BE2C (cell line): Measurements from ENCODE around the gene KTN1.

Experiments
- DNase-seq: peaks from one replicate; pipeline ENCODE4 v3.0.0-alpha.2; 2020
- H3K27me3 ChIP-seq: fragments of 250-450 bp; sonication (Bioruptor Pico); 2 replicates; pipeline ENCODE4 v1.5.1; 2020; ENCODE audit warnings: mild to moderate bottlenecking
- H3K36me3 ChIP-seq: fragments of 250-450 bp; sonication (Bioruptor Pico); 2 replicates; pipeline ENCODE4 v1.5.1; 2020; ENCODE audit warnings: mild to moderate bottlenecking
- H3K4me1 ChIP-seq: fragments of 250-450 bp; sonication (Bioruptor Pico); 2 replicates; pipeline ENCODE4 v1.5.1; 2020
- H3K4me3 ChIP-seq: 2 replicates; pipeline ENCODE4 v1.5.1; 2011; ENCODE audit warnings: low read depth, low read length
- H3K9me3 ChIP-seq: fragments of 250-450 bp; sonication (Bioruptor Pico); 2 replicates; pipeline ENCODE4 v1.5.1; 2020
- TF ChIP-seq, protein P1 (sequence below): IDR thresholded peaks from 2 replicates; pipeline ENCODE4 v1.5.1; 2012; ENCODE audit warnings: mild to moderate bottlenecking, low read depth, low read length

KTN1 gene

GRCh38 chr14:55535516-55536203 is 44.3 kb upstream of the KTN1 start:
- no peaks in the 10 kb centered on the region for H3K36me3 ChIP-seq
- peaks cover 6% of the 10 kb centered on the region for H3K4me1 ChIP-seq
- H3K4me3 ChIP-seq: no peak overlapping the region
- TF ChIP-seq, protein P1, sequence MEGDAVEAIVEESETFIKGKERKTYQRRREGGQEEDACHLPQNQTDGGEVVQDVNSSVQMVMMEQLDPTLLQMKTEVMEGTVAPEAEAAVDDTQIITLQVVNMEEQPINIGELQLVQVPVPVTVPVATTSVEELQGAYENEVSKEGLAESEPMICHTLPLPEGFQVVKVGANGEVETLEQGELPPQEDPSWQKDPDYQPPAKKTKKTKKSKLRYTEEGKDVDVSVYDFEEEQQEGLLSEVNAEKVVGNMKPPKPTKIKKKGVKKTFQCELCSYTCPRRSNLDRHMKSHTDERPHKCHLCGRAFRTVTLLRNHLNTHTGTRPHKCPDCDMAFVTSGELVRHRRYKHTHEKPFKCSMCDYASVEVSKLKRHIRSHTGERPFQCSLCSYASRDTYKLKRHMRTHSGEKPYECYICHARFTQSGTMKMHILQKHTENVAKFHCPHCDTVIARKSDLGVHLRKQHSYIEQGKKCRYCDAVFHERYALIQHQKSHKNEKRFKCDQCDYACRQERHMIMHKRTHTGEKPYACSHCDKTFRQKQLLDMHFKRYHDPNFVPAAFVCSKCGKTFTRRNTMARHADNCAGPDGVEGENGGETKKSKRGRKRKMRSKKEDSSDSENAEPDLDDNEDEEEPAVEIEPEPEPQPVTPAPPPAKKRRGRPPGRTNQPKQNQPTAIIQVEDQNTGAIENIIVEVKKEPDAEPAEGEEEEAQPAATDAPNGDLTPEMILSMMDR: no peak
- H3K9me3 ChIP-seq: no peaks in the 10 kb centered on the region
- no peaks in the 10 kb centered on the region for H3K27me3 ChIP-seq
- no peak for DNase-seq

GRCh38 chr14:55536204-55536708 is 43.8 kb upstream of the KTN1 start:
- Histone ChIP-seq H3K27me3 (no peaks in the 10 kb centered on the region), H3K4me3 (no peak overlapping the region), H3K36me3 (no peaks in the 10 kb centered on the region), H3K4me1 (peaks cover 12% of the 10 kb centered on the region), H3K9me3 (no peaks in the 10 kb centered on the region)
- TF ChIP-seq, protein P1: no peak
- no peak for DNase-seq

DNA sequence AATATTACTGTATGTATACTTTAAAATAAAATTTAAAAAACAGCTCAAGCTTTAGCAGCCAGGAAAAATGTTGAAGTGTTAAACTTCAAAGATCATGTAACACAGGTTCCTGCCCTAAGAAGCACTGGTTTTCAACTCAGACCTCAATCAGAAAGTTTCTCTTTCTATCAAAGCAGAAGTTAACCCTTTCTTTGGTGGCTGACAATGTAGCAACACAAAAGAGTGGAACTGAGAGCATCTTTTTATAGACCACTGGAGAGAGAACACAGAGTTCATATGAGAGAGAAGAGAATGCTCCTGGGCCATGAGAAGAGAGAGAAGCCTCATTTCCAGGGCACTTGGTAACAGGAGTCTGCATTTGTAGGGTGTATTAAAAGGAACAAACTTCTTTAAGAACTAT is 42.2 kb upstream of the KTN1 start:
- Histone ChIP-seq H3K36me3 (no peaks in the 10 kb centered on the region), H3K27me3 (no peaks in the 10 kb centered on the region), H3K4me3 (no peak overlapping the region), H3K4me1 (peaks cover 17% of the 10 kb centered on the region), H3K9me3 (no peaks in the 10 kb centered on the region)
- no peak for DNase-seq
- TF ChIP-seq, protein P1: no peak

DNA sequence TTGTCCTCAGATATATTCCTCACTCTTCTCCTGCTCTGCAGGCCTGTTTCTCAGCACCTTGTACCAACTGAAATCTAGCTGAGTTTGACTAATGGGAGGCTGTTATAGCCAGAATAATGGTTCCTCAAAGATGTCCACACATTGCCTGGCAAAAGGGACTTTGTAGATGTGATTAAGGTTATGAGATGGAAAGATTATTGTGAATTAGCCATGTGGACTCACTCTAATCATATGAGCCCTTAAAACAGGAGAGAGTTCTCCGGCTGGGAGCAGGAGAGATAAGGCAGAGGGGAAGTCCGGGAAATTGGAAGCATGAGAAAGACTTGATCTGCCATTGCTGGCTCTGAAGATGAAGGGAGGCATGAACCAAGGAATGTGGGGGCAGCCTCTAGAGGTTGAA is 40.0 kb upstream of the KTN1 start:
- Histone ChIP-seq H3K4me1 (peaks cover 17% of the 10 kb centered on the region), H3K27me3 (no peaks in the 10 kb centered on the region), H3K9me3 (no peaks in the 10 kb centered on the region), H3K4me3 (no peak overlapping the region), H3K36me3 (no peaks in the 10 kb centered on the region)
- DNase-seq: peak; percentile 45
- TF ChIP-seq, protein P1: no peak

DNA sequence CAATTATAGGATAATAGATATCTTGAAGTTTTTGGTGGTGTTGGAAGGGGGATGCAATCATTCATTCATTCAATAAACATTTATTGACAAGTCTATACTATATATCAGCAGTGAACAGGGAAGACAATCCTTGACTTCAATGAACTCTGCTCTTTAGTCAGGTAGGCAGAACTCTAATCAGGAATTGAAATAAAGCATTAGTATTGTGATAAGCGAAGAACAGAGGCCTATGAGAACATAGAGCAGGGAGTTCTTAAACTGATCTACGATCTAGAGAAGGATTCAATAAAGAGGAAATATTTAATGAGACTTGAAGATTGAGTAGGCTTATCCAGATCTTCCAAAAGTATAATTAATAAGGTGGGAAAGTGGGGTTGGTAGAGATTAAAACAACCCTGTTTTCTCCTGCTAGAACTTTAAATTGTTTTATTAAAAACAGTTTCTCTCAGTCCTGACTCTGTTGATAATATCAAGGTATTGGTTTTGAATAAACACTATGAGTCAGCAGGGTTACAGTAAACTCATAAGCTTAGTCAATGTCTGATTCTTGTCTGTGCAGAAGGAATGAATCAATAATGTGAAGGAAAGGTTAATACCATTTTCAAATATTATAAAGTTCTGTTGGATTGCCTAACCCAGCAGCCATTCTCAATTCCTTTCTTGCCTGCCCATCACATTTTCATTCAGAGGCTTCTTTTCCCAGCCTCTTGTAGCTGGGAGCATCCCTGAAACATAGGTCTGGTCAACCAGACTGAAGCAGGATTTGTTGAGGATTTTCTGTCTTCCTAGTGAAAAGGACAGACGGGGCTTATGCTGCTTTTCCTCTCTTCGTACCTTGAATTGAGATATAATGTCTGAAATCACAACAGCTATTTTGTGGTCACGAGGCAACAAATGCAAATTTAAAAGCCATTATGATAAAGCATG is 38.9 kb upstream of the KTN1 start:
- Histone ChIP-seq H3K4me1 (peaks cover 17% of the 10 kb centered on the region), H3K4me3 (no peak overlapping the region), H3K27me3 (no peaks in the 10 kb centered on the region)

More for the DNA sequence above, 38.9 kb upstream of the KTN1 start:
- Histone ChIP-seq H3K9me3 (no peaks in the 10 kb centered on the region), H3K36me3 (no peaks in the 10 kb centered on the region)
- TF ChIP-seq, protein P1: no peak
- no peak for DNase-seq
